ENCODE results near the gene VTI1A.
A peak's percentile ranks its signal among the peaks of the same experiment; 100 is the strongest.

The VTI1A gene

GRCh38 chr10:112446055-112446854 is 760 bp upstream of the VTI1A start:
- H3K4me3 ChIP-seq (ENCODE audit: low read depth, low read length) = peak overlapping the region; percentile 94
- no peak for TF ChIP-seq CTCF (IDR thresholded peaks at IDR 0.05; ENCODE audit: insufficient read depth, low read length, missing control alignments)
- no peak for DNase-seq (ENCODE audit: low read depth, low spot score)
- ChIA-PET POLR2A (interaction anchor here (0.7 to 1.2 kb wide), 4 partner anchors 10 to 1526 kb away, joined by 3 to 6 read pairs (median 4); no protein-coding TSS in a partner anchor), CTCF (interaction anchor here (1.1 to 2.1 kb wide), 2 partner anchors 12 to 26 kb away, joined by 3 to 13 read pairs; no protein-coding TSS in a partner anchor)

GRCh38 chr10:112447620-112447928 is 559 bp downstream of the VTI1A start:
- DNase-seq (ENCODE audit: low read depth, low spot score) = no peak
- peak overlapping the region; percentile 94 for H3K4me3 ChIP-seq (ENCODE audit: low read depth, low read length)
- TF ChIP-seq CTCF (IDR thresholded peaks at IDR 0.05; ENCODE audit: insufficient read depth, low read length, missing control alignments) = no peak
- ChIA-PET POLR2A (interaction anchor here (0.9 to 1.2 kb wide), 2 partner anchors 8 to 13 kb away, joined by 5 to 6 read pairs; no protein-coding TSS in a partner anchor), CTCF (interaction anchor here (2.1 to 2.9 kb wide), 2 partner anchors 12 to 24 kb away, joined by 8 to 13 read pairs; no protein-coding TSS in a partner anchor)

- TF ChIP-seq CTCF (IDR thresholded peaks at IDR 0.05; ENCODE audit: insufficient read depth, low read length, missing control alignments) = no peak
- CTCF ChIA-PET = interaction anchor here (1.0 to 2.9 kb wide), 3 partner anchors 8 to 14 kb away, joined by 3 to 8 read pairs (median 8); no protein-coding TSS in a partner anchor
- no peak overlapping the region for H3K4me3 ChIP-seq (ENCODE audit: low read depth, low read length)
- POLR2A ChIA-PET = no interaction called here
- no peak for DNase-seq (ENCODE audit: low read depth, low spot score)
These were observed 1.9 kb downstream of the VTI1A start for GRCh38 chr10:112448888-112449287.

GRCh38 chr10:112454910-112455779 is 8.1 kb downstream of the VTI1A start:
- no peak for DNase-seq (ENCODE audit: low read depth, low spot score)
- ChIA-PET POLR2A (interaction anchor here (0.5 to 1.1 kb wide), 2 partner anchors 8 to 9 kb away, joined by 3 to 6 read pairs; partner anchors contain the start of genes VTI1A and ZDHHC6), CTCF (interaction anchor here (1.1 to 2.2 kb wide), 2 partner anchors 17 to 26 kb away, joined by 4 to 18 read pairs; no protein-coding TSS in a partner anchor)
- no peak for TF ChIP-seq CTCF (IDR thresholded peaks at IDR 0.05; ENCODE audit: insufficient read depth, low read length, missing control alignments)
- H3K4me3 ChIP-seq (ENCODE audit: low read depth, low read length) = no peak overlapping the region

- ChIA-PET POLR2A (interaction anchor here (0.6 to 1.1 kb wide), 2 partner anchors 10 to 173 kb away, joined by 4 to 6 read pairs; partner anchors contain the start of genes VTI1A and ZDHHC6), CTCF (interaction anchor here (1.0 to 2.2 kb wide), 4 partner anchors 8 to 19 kb away, joined by 3 to 18 read pairs (median 10); no protein-coding TSS in a partner anchor)
- H3K4me3 ChIP-seq (ENCODE audit: low read depth, low read length) = no peak overlapping the region
- no peak for DNase-seq (ENCODE audit: low read depth, low spot score)
- TF ChIP-seq CTCF (IDR thresholded peaks at IDR 0.05; ENCODE audit: insufficient read depth, low read length, missing control alignments) = no peak
These were observed 9.5 kb downstream of the VTI1A start for GRCh38 chr10:112456533-112456932.
